Neural progenitor cell (in vitro differentiated cells): Measurements from ENCODE around the gene CST3. TPM values are rescaled to one million over a fixed set of nuclear protein-coding genes. Genes with fewer than 3 reads are reported as not detected.
"Not testable (repeated sequence)": the region's sequence is repeated elsewhere in the genome, so short reads cannot be mapped to it uniquely, and the experiment has no call there.

Source experiments
- DNase-seq: peaks from one replicate; pipeline ENCODE4 v3.0.0-alpha.2; 2016; ENCODE audit warnings: low spot score
- H2AFZ ChIP-seq: fragments of 200-600 bp; sonication (generic); replicated peaks from 2 replicates; pipeline ENCODE4 v1.6.1; 2016; ENCODE audit warnings: antibody characterized with exemption
- H3F3A ChIP-seq: fragments of 200-600 bp; sonication (generic); 2 replicates; pipeline ENCODE4 v1.6.1; 2016; ENCODE audit warnings: antibody characterized with exemption, low read depth
- H3K27ac ChIP-seq: fragments of 200-600 bp; sonication (generic); 2 replicates; pipeline ENCODE4 v1.5.1; 2016; ENCODE audit warnings: mild to moderate bottlenecking
- H3K27me3 ChIP-seq: fragments of 200-600 bp; sonication (generic); 2 replicates; pipeline ENCODE4 v1.6.1; 2016; ENCODE audit warnings: mild to moderate bottlenecking, moderate library complexity
- H3K36me3 ChIP-seq: fragments of 200-600 bp; sonication (generic); 2 replicates; pipeline ENCODE4 v1.5.1; 2016
- H3K4me1 ChIP-seq: fragments of 200-600 bp; sonication (generic); 2 replicates; pipeline ENCODE4 v1.6.1; 2016; ENCODE audit warnings: mixed run types
- H3K4me2 ChIP-seq: fragments of 200-600 bp; sonication (generic); 2 replicates; pipeline ENCODE4 v1.6.1; 2016
- H3K4me3 ChIP-seq: fragments of 200-600 bp; sonication (generic); 2 replicates; pipeline ENCODE4 v1.5.1; 2016
- H3K79me2 ChIP-seq: fragments of 200-600 bp; sonication (generic); 2 replicates; pipeline ENCODE4 v1.6.1; 2016; ENCODE audit warnings: low read depth
- H3K9ac ChIP-seq: fragments of 200-600 bp; sonication (generic); 2 replicates; pipeline ENCODE4 v1.6.1; 2016
- H3K9me3 ChIP-seq: fragments of 200-600 bp; sonication (generic); 2 replicates; pipeline ENCODE4 v1.5.1; 2016; ENCODE audit warnings: low read depth
- H4K20me1 ChIP-seq: fragments of 200-600 bp; sonication (generic); 2 replicates; pipeline ENCODE4 v1.6.1; 2016; ENCODE audit warnings: low read depth
- H3K27ac Mint-ChIP-seq: 3 replicates; pipeline ENCODE4 v1.8.0; 2021; ENCODE audit warnings: mixed read lengths
- H3K27me3 Mint-ChIP-seq: 2 replicates; pipeline ENCODE4 v1.8.0; 2022; ENCODE audit warnings: low read depth, mild to moderate bottlenecking, inconsistent platforms, moderate library complexity, mixed read lengths; ENCODE audit not compliant: insufficient read depth
- H3K36me3 Mint-ChIP-seq: 3 replicates; pipeline ENCODE4 v1.8.0; 2021; ENCODE audit warnings: mixed read lengths
- H3K4me1 Mint-ChIP-seq: 3 replicates; pipeline ENCODE4 v1.8.0; 2021; ENCODE audit warnings: mixed read lengths
- H3K4me3 Mint-ChIP-seq: 3 replicates; pipeline ENCODE4 v1.8.0; 2021; ENCODE audit warnings: mild to moderate bottlenecking, moderate library complexity, mixed read lengths
- H3K9me3 Mint-ChIP-seq: 3 replicates; pipeline ENCODE4 v1.8.0; 2020; ENCODE audit warnings: mixed read lengths
- EZH2 ChIP-seq: fragments of 200-600 bp; sonication (generic); IDR thresholded peaks from 2 replicates; pipeline ENCODE4 v1.6.1; 2017; ENCODE audit warnings: antibody characterized with exemption, mild to moderate bottlenecking, moderate library complexity
- EZH2phosphoT487 ChIP-seq: fragments of 200-600 bp; sonication (generic); IDR thresholded peaks from 2 replicates; pipeline ENCODE4 v1.6.1; 2017; ENCODE audit warnings: antibody characterized with exemption
- total RNA-seq: library from RNA; depleted of rRNA; stranded (reverse); fragments of >200 nt; gene quantifications from 2 replicates; pipeline ENCODE4 v1.2.3, GENCODE V29; 2015; ENCODE audit warnings: low replicate concordance
- TF ChIP-seq, protein P1 (sequence below): fragments of 200-600 bp; sonication (generic); IDR thresholded peaks from 2 replicates; pipeline ENCODE4 v1.5.1; 2017; ENCODE audit warnings: antibody characterized with exemption, mild to moderate bottlenecking

CST3 gene
- total RNA-seq, 1 donor from 2014 or later: 20.8 TPM

DNA sequence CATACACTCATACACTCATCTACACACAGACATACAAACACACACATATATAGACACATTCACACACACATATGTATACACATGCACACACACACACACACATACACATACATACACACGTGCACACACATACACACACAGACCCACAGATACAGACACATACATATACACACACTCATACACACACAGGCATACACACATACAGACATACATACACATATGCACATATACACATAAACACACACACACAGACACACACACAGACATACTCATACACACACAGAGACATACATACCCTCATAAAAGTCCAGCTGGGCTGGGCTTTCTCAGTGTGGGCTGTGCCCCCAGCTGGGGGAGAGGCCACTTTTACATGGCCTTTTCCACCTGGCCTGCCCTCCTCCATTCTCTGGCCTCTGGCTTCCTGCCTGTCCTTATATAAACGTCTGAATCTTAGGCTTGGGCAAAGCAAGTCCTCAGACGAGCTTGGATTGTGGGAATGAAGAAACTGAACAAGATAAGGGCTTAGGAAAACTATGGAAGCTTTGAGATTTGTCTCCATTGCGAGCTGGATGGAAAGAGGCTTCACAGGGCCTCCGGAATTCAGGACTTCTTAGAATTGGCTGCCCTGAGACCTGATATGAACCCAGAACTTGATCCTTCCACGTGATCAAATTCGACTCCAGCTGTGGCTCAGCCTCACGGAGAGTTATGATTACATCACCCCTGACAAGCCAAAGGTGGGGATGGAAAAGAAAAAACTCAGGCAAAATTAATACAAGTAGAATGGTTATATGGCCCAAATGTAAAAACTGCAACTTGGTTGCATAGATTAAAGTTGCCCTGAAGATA is 22.5 kb upstream of the CST3 start:
- no peaks in the 10 kb centered on the region for H3K27me3 ChIP-seq
- H4K20me1 ChIP-seq: no peaks in the 10 kb centered on the region
- no peaks in the 10 kb centered on the region for H3K9me3 ChIP-seq
- H3K27me3 Mint-ChIP-seq: peaks cover 2% of the 10 kb centered on the region
- H3K36me3 ChIP-seq: no peaks in the 10 kb centered on the region
- no peaks in the 10 kb centered on the region for H3K36me3 Mint-ChIP-seq
- H3K27ac ChIP-seq: no peak overlapping the region
- H3K4me3 Mint-ChIP-seq: no peak overlapping the region
- H3K9ac ChIP-seq: no peak overlapping the region
- H3K9me3 Mint-ChIP-seq: no peaks in the 10 kb centered on the region
- no peak for DNase-seq
- H3F3A ChIP-seq: no peaks in the 10 kb centered on the region
- no peak overlapping the region for H3K4me3 ChIP-seq
- no peaks in the 10 kb centered on the region for H3K79me2 ChIP-seq
- peaks cover 6% of the 10 kb centered on the region for H3K4me1 Mint-ChIP-seq
- H3K4me1 ChIP-seq: no peaks in the 10 kb centered on the region
- no peak overlapping the region for H3K27ac Mint-ChIP-seq
- H3K4me2 ChIP-seq: no peak overlapping the region
- no peak for TF ChIP-seq EZH2
- TF ChIP-seq EZH2phosphoT487: no peak
- TF ChIP-seq, protein P1, sequence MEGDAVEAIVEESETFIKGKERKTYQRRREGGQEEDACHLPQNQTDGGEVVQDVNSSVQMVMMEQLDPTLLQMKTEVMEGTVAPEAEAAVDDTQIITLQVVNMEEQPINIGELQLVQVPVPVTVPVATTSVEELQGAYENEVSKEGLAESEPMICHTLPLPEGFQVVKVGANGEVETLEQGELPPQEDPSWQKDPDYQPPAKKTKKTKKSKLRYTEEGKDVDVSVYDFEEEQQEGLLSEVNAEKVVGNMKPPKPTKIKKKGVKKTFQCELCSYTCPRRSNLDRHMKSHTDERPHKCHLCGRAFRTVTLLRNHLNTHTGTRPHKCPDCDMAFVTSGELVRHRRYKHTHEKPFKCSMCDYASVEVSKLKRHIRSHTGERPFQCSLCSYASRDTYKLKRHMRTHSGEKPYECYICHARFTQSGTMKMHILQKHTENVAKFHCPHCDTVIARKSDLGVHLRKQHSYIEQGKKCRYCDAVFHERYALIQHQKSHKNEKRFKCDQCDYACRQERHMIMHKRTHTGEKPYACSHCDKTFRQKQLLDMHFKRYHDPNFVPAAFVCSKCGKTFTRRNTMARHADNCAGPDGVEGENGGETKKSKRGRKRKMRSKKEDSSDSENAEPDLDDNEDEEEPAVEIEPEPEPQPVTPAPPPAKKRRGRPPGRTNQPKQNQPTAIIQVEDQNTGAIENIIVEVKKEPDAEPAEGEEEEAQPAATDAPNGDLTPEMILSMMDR: no peak
- H2AFZ ChIP-seq: no peak overlapping the region

DNA sequence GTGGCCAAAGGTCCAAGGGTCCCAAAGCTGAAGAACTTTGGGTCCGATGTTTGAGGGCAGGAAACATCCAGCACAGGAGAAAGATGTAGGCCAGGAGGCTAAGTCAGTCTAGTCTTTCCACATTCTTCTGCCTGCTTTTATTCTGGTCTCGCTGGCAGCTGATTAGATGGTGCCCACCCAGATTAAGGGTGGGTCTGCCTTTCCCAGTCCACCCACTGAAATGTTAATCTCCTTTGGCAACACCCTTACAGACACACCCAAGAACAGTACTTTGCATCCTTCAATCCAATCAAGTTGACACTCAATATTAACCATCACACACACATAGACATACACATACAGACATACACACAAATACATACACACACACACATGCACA is 21.8 kb upstream of the CST3 start:
- H3K4me2 ChIP-seq, H3K36me3 ChIP-seq, H4K20me1 ChIP-seq, H2AFZ ChIP-seq, H3K27ac ChIP-seq, H3K9me3 ChIP-seq, H3K79me2 ChIP-seq, H3K27me3 Mint-ChIP-seq, H3K9ac ChIP-seq, H3K4me1 Mint-ChIP-seq, H3K27me3 ChIP-seq, H3K27ac Mint-ChIP-seq, H3K4me1 ChIP-seq, H3K36me3 Mint-ChIP-seq, H3K9me3 Mint-ChIP-seq, H3K4me3 Mint-ChIP-seq, H3F3A ChIP-seq, DNase-seq, H3K4me3 ChIP-seq: not testable (repeated sequence)

DNA sequence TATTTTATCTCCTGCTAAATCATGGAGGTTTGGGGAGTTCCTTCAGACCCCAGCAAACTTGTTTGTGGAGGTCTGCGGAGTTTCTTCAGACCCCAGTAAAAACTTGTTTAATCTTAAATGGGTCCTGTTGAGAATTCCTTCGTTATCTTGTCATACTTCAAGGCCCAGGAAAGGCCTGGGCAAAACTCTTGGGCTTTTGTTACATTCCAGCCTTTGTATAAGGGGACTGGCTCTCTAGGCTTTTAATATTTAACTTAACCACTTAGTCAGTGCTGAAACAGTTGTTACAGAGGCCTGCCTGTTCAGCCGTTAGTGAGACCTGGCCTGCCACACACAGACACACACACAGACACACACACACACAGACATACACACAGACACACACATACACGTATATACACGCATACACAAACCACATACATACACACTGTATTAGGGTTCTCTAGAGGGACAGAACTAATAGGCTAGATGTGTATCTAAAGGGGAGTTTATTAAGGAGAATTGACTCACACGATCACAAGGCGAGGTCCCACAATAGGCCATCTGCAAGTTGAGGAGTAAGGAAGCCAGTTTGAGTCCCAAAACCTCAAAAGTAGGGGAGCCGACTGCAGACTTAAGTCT is 21.3 kb upstream of the CST3 start:
- H3K36me3 Mint-ChIP-seq: no peaks in the 10 kb centered on the region
- no peaks in the 10 kb centered on the region for H3K4me1 ChIP-seq
- no peaks in the 10 kb centered on the region for H3F3A ChIP-seq
- no peaks in the 10 kb centered on the region for H3K9me3 Mint-ChIP-seq
- no peak for TF ChIP-seq EZH2phosphoT487
- no peak overlapping the region for H3K4me3 ChIP-seq
- no peaks in the 10 kb centered on the region for H3K36me3 ChIP-seq
- H3K9ac ChIP-seq: no peak overlapping the region
- DNase-seq: no peak
- H3K79me2 ChIP-seq: no peaks in the 10 kb centered on the region
- H3K9me3 ChIP-seq: no peaks in the 10 kb centered on the region
- peaks cover 3% of the 10 kb centered on the region for H3K27me3 Mint-ChIP-seq
- H3K27me3 ChIP-seq: no peaks in the 10 kb centered on the region
- H3K4me2 ChIP-seq: no peak overlapping the region
- H4K20me1 ChIP-seq: no peaks in the 10 kb centered on the region
- no peak overlapping the region for H3K27ac ChIP-seq
- H3K4me1 Mint-ChIP-seq: peaks cover 4% of the 10 kb centered on the region
- H3K4me3 Mint-ChIP-seq: no peak overlapping the region
- no peak overlapping the region for H2AFZ ChIP-seq
- no peak overlapping the region for H3K27ac Mint-ChIP-seq

DNA sequence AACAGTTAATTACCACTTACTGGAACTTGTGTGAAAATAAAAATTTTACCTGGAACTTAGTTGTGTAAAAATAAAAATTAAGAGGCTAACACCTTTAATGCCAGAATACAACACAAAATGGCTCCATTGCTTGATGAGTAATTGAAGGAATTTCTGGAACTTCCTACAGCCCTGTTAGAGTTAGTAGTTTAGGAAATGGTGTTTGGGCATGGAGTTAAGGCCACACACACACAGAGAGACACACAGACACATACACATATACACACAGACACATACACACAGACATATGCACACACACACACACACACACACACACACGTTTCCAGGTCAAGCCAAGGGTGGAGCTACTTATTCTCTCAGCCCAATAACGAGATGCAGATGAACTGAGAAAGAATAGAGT is 20.6 kb upstream of the CST3 start:
- Mint-ChIP-seq H3K36me3 (no peaks in the 10 kb centered on the region), H3K27me3 (peaks cover 6% of the 10 kb centered on the region), H3K9me3 (no peaks in the 10 kb centered on the region), H3K4me1 (peaks cover 9% of the 10 kb centered on the region), H3K4me3 (no peak overlapping the region), H3K27ac (no peak overlapping the region)
- no peak overlapping the region for H3K4me2 ChIP-seq
- no peaks in the 10 kb centered on the region for H4K20me1 ChIP-seq
- H3K27ac ChIP-seq: no peak overlapping the region
- TF ChIP-seq EZH2phosphoT487 (no peak), EZH2 (no peak)
- no peak overlapping the region for H2AFZ ChIP-seq
- no peaks in the 10 kb centered on the region for H3K79me2 ChIP-seq
- H3K9ac ChIP-seq: no peak overlapping the region
- no peaks in the 10 kb centered on the region for H3F3A ChIP-seq
- H3K27me3 ChIP-seq: no peaks in the 10 kb centered on the region
- H3K36me3 ChIP-seq: no peaks in the 10 kb centered on the region
- H3K4me3 ChIP-seq: no peak overlapping the region
- no peak for DNase-seq
- no peaks in the 10 kb centered on the region for H3K4me1 ChIP-seq
- H3K9me3 ChIP-seq: no peaks in the 10 kb centered on the region
